Superior temporal gyrus (tissue), 1 donor: Measurements from ENCODE around the gene RAP1GAP.
"Not testable (repeated sequence)": the region's sequence is repeated elsewhere in the genome, so short reads cannot be mapped to it uniquely, and the experiment has no call there.

Source experiments
- DNase-seq: peaks from one replicate; pipeline ENCODE4 v3.0.0-alpha.2; 2016; ENCODE audit errors: extremely low spot score

RAP1GAP gene

DNA sequence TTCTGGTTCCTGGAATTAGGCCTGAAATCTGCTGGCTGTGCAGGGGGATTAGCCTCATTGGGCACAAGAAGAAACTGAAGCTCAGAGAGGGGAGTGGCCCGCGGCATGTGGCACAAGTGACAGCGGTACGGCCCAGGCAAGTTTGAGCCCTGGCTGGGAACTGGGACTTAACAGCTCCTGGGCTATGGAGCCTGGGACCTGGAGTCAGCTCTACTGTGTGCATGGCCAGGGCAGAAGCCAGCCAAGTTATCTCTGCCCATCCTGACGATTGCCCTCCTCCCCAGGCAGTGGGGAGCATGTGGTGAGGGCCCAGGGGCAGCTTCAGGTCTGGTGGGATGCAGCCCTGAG lies 98.7 kb downstream of the RAP1GAP start:
- DNase-seq: no peak

DNA sequence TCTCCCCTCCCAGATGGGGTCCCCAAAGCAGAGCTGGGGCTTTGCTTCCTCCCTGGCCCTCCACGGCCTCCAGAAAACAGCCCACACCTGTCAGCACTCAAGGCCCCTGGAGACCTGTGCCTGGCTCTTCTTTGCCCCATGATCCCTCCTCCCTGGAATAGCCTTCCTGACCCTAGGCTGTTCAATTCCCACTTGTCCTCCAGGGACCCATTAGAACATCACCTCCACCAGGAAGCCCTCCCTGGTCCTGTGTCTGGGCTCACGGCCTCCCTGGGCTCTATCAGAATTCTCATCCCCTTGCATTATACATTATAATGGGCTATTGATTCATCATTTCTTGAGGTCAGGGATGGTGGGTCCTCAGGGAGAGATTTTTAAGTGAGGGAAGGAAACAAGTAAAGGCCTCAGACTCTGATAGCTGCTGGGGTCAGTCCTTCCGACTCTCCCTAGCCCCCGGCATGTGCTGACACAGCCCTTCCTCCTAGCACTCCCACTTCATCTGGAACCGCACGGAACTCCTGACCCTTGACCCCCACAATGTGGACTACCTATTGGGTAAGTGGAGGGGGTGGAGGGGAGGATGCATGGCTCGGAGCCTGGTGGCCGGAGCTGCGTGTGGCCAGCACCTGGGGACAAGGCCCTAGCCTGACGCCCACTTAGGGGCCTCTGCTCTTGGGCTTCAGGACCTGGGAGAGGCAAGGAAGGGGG lies 99.2 kb downstream of the RAP1GAP start:
- DNase-seq: no peak

DNA sequence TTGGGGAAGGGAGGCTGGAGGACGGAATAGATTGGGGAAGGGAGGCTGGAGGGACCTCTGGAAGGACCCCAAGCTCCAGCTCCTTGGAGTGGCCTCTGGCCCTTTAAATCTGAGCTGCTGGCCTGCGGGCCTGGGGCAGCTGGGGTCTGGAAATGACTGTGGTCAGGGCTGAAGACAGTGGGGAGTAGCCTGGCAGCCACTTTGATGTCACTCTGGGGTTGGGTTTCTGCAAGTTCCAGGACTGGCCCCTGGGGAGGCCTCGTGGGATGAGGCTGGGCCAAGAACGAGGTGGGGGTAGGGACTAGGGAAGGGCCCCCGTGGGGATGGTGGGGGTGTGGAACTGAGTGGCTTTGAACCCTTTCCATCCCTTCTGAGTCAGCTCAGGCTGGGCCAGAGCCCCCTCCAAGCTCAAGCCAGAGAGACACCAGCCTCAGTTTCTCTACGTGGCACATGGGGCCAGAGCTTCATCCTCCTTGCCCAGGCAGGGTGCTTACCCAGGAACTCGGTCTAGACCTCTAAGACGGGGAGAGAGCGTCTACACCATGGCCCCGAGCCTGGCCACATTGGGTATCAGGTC lies 100.3 kb downstream of the RAP1GAP start:
- DNase-seq: no peak

DNA sequence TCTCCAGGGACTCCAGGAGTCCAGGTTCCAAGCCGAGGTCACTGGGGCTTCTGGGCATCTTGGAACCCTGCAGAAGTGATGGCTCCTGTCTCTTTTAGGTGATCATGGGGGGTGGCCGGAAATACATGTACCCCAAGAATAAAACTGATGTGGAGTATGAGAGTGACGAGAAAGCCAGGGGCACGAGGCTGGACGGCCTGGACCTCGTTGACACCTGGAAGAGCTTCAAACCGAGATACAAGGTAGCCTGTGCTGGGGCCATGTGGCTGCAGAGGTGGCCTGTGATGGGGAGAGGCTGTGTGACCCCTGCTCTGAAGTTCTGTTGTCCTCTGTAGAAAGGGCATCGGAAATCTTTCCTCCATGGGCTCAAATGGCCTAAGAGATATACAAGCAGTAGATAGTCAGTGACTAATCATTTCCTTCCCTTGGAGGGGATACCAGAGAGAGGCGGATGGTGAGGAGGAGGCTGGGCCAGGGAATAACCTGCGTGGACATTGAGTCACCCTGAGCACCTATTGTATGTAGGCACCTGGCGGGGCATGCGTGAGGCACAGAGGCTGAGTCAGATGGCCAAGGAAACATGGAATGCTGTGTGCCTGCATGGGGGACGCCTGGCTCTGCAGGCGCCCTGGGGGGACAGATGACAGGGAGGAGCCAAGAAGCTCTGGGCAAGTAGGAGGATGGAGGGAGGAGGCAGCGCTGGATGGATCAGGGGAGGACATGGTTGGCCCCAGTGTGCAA lies 101.0 kb downstream of the RAP1GAP start:
- DNase-seq: no peak

DNA sequence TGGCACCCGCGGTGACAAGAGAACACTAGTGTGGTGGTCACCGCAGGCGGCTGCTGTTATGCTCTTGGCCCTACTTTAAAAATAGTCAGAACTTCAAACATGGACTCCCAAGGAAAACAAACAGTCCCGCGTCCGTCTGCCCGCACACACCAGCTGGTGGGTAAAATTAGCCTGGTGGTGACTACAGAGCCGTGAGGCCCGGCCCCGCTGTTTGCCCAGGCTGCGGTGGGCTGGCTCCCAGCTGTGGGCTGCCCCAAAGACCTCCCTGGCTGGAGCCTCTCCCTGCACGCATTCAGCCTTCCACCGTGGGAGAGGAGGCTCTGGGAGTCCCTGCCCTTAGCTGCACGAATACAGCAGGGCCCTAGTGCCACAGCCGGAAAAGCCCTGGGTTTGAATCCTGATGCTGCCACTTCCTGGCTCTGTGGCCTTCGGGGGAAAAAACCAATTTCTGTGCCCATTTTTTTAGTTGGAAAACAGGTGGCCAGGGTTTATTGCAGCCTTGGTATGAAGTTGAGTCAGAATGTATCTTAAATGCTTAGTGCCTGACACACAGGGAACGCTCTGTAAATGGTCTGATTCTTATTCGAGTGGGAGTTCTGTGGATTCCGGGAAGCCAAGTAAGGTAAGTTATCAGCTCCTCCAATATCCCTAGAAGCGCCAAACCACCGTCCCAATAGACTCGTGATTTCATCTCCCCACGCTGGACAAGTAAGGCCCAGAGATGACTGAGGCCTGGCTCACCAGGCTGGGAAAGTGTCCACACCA lies 101.7 kb downstream of the RAP1GAP start:
- DNase-seq: no peak

DNA sequence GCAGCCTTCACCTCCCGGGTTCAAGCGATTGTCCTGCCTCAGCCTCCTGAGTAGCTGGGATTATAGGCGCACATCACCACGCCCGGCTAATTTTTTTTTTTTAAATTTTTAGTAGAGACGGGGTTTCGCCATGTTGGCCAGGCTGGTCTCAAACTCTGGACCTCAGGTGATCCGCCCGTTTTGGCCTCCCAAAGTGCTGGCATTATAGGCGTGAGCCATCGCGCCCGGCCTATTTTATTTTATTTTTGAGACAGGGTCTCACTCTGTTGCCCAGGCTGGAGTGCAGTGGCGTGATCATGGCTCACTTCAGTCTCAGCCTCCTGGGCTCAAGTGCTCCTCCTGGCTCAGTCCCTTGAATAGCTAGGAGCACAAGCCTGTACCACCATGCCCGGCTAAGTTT lies 102.8 kb downstream of the RAP1GAP start:
- DNase-seq: not testable (repeated sequence)

DNA sequence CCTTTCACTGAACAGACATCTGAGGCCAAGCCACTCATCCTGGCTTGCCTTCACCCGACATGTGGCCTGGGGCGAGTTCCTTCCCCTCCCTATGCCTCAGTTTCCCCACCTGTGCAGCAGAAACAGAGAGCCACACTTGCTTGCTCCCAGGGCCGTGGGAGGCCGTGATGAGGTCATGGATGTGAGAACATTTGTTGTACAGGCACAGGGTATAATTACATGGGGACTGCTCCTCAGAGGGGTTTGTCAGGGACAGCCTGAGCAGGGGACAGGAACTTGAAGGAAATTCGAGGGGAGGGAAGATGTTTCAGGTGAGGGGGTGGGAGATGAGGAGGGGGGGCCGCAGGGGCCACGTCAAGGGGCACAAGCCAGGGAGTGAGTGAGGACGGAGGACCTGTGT lies 103.9 kb downstream of the RAP1GAP start:
- DNase-seq: no peak

DNA sequence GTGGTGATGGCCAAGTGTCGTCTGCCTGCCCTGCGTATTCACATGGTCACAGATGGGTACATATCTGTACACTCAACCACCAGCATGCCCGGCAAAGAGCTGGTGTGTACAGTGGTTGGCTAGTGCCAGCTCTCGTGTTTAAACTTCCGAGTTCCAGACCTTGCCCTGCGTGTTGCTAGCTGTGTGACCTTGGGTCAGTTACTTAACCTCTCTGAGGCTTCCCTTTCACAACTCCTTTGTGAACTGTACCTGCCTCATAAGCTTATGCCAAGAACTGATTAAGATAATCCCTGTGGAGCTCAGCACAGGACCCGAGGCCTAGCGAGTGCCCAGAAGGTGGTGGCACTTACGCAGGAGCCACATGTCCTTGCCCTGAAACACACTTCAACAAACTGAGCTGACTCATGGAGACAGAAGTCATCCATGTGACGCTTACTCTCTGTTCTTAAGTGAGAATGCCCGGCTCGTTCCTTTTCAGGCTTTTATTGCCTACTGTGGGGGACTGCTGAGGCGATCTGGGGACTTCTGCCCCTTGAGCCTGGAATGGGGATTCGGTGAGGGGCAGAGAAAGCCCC lies 104.5 kb downstream of the RAP1GAP start:
- no peak for DNase-seq

DNA sequence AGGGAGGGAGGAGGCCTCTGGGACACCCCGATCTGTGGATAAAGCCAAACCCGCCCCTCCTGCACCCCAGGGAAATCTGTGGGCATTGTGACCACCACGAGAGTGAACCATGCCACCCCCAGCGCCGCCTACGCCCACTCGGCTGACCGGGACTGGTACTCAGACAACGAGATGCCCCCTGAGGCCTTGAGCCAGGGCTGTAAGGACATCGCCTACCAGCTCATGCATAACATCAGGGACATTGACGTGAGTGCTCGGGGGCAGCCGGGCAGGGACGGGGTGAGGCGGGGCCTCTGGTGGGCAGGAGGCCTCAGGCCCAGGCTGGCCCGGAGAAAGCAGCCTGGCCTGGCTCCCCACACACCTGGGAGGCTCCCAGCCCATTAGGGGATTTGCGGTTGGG lies 105.2 kb downstream of the RAP1GAP start:
- DNase-seq: no peak

DNA sequence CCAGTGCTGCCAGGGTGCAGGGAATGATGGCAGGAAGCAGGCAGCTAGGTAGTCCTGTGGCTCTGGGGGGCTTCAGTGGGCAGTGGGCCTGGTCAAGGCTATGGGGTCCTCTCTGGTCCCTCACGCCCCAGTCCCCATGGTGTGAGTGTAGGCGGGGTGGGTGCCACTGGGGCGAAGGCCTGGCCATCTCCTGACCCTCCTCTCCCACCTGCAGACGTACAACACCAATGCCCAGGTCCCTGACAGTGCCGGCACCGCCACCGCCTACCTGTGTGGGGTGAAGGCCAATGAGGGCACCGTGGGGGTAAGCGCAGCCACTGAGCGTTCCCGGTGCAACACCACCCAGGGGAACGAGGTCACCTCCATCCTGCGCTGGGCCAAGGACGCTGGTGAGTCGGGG lies 106.3 kb downstream of the RAP1GAP start:
- no peak for DNase-seq

DNA sequence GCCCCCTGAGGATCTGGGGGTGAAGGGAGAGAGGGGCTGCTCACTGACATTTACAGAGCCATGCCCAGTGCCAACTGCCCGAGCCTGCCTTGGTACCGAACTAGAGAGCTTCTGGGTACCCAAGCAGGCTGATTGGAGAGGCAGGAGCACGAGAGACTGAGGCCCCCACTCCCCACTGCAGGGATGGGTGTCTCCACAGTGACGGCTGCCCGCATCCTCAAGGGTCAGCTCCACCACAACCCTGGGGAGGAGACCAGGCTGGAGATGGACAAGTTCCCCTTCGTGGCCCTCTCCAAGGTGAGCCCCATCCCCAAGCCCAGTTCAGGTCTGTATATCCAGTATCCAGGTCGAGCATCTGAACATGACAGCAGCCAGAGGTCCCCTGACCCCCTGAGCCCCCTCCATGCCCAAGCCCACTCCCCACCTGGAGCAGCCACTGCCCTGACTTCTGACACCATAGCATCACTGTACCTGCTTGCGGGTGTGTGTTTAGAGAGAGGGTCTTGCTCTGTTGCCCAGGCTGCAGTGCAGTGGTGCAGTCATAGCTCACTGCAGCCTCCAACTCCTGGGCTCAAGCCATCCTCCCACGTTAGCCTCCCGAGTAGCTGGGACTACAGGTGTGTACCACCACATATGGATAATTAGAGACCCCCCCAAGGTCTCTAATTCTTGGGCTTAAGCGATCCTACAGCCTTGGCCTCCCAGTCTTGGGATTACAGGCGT lies 108.1 kb downstream of the RAP1GAP start:
- no peak for DNase-seq

DNA sequence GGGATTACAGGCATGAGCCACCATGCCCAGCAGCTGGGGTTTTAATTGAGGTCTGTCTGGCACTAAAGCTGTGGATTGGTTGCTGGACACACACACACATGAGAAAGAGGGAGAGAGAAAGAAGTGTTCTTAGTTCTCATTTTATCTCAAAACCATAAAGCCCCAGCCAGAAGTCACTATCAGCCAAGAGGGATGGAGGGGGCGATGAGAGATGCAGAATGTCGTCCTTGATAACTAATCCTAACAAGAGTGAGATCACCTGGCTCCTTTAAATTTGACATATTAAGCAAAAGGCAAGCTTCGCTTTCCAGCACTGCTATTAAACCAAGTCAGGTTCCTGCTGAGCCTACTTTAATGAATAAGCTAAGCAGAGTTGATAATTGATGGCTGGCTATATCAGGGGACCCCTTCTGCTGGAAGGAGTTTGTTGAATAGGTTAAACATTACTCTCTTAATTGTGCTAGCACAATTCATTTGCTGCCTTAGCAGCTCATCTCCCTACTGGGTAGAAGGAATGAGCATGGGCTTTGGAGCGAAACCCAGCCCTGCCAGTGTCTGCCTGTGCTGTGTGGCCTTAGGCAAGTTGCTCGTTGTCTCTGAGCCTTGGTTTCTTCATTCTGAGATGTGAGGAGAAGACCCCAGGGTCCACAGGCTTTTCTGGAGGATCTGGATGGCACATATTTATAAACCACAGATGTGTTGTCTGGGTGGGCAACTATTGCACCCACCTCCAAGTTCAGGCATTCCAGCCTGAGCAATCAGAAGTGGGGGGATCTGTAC lies 109.2 kb downstream of the RAP1GAP start:
- no peak for DNase-seq

DNA sequence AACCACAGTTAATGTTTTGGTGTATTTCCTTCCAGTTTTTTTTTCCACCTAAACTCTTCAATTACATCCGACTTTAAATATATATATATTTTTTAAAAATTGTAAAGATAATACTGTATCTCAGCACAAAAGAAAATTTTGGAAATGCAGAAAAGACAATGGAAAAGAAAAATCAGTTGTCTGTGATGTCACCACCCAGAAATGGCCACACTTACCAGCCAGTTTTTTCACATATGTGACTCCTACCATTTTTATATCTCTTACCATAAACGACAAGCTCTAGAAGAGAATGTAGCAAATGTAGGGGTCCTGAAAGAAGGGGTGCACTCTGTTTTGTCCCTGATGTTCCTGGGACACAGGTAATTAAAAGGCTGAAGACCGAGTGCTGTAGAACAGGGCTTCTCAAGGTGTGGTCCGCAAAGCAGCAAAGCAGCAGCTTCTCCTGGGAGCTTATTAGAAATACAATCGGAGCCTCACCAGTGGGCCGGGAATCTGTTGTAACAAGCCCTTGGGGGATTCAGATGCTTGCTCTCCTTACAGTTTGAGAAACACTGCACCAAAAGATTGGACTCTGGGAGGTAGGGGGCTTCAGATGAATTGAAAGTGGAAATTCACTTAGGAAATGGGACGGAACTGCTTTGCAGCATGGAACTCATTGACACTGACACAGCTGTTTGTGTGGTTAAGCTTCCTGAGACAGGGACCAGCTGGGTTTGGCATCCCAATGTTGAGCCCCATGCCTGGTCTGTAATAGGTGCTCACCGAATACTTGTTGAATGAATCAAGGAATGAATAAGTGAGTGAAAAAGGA lies 115.8 kb downstream of the RAP1GAP start:
- no peak for DNase-seq

DNA sequence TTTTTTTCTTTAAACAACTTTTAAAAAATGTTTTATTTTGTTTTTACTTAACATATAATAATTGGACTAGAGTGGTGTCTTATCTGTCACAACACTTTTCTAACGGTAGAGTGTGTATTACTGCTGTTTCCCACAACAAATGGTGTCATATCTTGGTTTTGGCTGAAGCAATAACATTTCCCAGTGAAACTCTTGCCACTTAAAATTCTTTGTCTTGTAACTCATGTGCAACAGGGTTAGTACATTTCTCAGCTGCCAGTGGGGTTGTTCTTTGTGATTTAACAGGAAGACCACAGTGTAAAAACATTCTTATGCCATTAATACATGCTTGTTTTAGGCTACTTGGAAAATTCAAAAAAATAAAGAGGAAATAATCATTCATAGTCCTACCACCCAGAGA lies 116.4 kb downstream of the RAP1GAP start:
- DNase-seq: no peak

DNA sequence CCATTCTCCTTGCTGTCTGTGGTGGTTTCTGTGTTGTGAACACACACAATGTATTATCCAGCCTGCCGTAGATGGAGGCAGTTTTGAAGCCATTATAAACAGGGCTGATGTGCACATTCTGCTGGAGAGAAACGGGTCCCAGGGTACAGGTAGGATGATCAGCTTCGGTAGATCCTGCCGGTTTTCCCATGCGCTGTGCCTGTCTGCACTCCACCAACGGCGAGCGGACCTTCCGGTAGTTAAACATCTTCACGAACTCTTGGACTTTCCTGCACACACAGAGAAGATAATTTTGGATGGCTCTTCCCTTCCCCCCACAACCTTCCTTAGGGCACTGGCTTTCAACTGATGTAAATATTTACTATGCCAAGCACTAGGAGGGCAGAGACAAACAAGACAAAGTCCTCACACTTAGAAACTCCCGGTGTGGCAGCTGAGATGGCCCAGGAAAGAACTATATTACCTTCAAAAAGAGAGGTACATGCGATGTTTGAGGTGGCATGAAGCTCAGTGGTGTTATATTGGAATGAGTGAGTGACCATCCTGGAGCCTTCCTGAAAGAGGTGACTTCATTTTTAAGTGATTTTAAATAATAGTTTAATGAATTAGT lies 118.2 kb downstream of the RAP1GAP start:
- no peak for DNase-seq

DNA sequence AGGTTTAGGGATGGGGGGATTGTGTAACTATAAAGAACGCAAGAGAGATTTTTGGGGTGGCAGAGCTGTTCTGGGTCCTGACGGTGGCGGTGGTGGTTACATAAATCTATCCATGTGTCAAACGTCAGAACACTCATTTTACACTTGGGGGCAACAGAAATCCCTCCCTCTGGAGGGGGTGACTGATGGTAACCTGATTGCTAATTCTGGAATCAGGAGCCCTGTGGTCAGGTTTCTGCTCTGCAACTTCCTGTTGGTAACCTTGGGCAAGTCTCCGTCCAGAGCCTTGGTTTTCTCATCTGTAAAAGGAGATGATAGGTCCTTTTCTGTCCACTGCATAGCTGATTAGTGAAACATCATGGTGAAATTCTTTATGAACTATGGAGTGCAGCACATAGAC lies 119.1 kb downstream of the RAP1GAP start:
- no peak for DNase-seq

DNA sequence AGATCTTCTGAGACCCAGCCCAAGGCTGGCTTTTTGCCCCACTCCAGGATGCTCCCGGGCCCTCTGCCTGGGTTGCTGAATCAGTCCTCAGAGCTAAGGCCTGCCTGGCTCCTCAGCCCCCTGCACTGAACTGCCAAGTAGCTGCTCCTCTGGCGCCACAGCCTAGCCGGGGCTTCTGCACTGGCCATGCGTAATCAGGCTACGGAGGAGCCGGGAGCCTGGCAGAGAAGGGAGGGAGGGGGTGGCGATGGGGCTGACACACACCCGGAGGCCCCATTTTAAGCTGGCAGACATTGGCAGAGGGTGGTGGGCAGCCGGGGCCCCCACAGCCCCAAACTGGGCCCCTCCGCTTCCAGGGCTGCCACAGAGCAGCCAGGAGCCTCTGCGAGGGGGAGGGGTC lies 121.3 kb downstream of the RAP1GAP start:
- no peak for DNase-seq
